Motor neuron (in vitro differentiated cells): ENCODE measurements around the gene TRAPPC2. TPM values are rescaled to one million over a fixed set of nuclear protein-coding genes. Genes with fewer than 3 reads are reported as not detected.
"Not testable (repeated sequence)": the region's sequence is repeated elsewhere in the genome, so short reads cannot be mapped to it uniquely, and the experiment has no call there.

ENCODE experiments used
- ATAC-seq, 8 experiments: fragments of 200-7000 bp; cut with Tn5 transposase; replicated peaks in 6 of 8; 2 replicates each; pipeline ENCODE4 v1.8.0; 2021; ENCODE audit warnings: mild to moderate bottlenecking in 8 of 8, moderate library complexity in 8 of 8
- H3K27ac ChIP-seq, 2 donors: fragments of 250-450 bp; sonication (Bioruptor Pico); 2 replicates each; pipeline ENCODE4 v1.9.0; 2021; ENCODE audit warnings: antibody characterized with exemption in 2 of 2, mild to moderate bottlenecking in 2 of 2, moderate library complexity in 1 of 2
- H3K4me1 ChIP-seq, 2 donors: fragments of 250-450 bp; sonication (Bioruptor Pico); replicated peaks in 1 of 2; 2 replicates each; pipeline ENCODE4 v1.6.1; 2021; ENCODE audit warnings: antibody characterized with exemption in 2 of 2, mild to moderate bottlenecking in 2 of 2, moderate library complexity in 1 of 2
- H3K4me3 ChIP-seq, 5 donors: fragments of 250-450 bp; sonication (Bioruptor Pico); 2 replicates each; pipeline ENCODE4 v1.9.0; 2021; ENCODE audit warnings: antibody characterized with exemption in 5 of 5, mild to moderate bottlenecking in 5 of 5, moderate library complexity in 4 of 5
- whole genome bisulfite sequencing, 10 experiments: fragments of 450-650 bp; shearing (Covaris generic); methylation state at CpG; one replicate each; pipeline ENCODE4 v1.0.0; 2022; 5-methylcytosine and 5-hydroxymethylcytosine counted together
- in situ Hi-C, 9 experiments: fragments of 400-800 bp; cut with MboI; loops; one replicate each; pipeline ENCODE4 v1.15.0; 2021; ENCODE audit warnings: low sequenced_read_pairs in 9 of 9, low pct_unique_long_range_greater_than_20kb in 2 of 9; ENCODE audit not compliant: unreplicated experiment in 9 of 9
- total RNA-seq, 8 experiments: library from RNA; unstranded; fragments of 300-600 nt; gene quantifications; 2 replicates each; pipeline versions ENCODE4 v1.2.3 to v1.2.4, GENCODE V29; 2022

TRAPPC2 gene
- total RNA-seq, 8 experiments from 2014 or later: 10.9 to 66.5 (median 29.4) TPM

DNA sequence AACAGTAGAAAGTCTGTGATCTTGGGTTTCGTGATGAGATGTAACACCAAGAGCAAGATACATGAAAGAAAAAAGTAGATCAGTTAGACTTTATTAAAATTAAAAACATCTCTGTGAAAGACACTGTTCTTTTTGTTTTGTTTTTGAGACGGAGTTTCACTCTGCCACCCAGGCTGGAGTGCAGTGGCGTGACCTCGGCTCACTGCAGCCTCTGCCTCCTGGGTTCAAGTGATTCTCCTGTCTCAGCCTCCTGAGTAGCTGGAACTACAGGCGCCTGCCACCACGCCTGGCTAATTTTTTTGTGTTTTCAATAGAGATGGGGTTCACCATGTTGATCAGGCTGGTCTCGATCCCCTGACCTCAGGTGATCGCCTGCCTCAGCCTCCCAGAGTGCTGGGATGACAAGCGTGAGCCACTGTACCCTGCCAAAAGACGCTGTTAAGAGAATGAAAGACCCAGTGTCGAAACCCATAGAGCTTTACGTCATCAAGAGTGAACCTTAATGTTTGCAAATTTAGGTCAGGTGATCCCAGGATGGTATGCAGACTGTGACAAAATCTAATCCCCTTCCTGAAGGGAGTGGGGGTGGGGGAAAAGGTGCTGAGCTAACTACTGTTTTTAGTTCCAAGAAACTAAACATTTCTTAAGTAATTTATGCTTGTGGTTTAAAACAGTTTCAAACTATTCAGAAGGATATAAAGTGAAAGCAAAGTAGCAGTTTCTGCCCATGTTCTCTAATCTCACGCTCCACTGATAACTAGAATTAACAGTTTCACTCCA, 8.2 kb upstream of the TRAPPC2 start:
- Histone ChIP-seq H3K4me3 (no peak overlapping the region), H3K4me1 (no peaks in the 10 kb centered on the region), H3K27ac (no peak overlapping the region)
- no peak for ATAC-seq
- WGBS, 10 experiments: 83 to 100% (median 95%) methylated on average over 1 to 4 of the region's 13 CpGs; no CpG with 5 or more reads in 3 of the 10 experiments
- in situ Hi-C loops: loop anchor here in 1 of 9 experiments (25.0 kb wide), 1 partner anchor 295 kb away; the partner anchor contains the start of gene GEMIN8

DNA sequence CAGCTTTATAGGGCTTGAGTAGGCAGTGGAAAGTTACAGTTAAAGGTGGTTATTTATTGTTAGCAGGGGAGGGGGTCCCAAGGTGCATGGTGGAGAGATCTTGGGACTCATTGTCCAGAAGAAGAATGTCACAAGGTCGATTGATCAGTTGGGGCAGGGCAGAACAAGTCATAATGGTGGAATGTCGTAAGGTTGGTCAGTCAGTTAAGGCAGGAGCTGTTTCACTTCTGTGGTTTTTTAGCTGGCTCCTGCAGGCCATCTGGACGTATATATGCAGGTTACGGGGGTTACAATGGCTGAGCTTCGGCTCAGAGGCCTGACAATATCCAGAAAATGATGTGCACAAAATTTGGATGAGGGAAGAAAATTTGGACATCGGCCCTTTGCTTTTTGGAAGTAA, 7.3 kb upstream of the TRAPPC2 start:
- no peaks in the 10 kb centered on the region for H3K4me1 ChIP-seq
- WGBS, 10 experiments: 80 to 100% (median 83%) methylated on average over 1 to 6 of the region's 6 CpGs; no CpG with 5 or more reads in 6 of the 10 experiments
- no peak overlapping the region for H3K4me3 ChIP-seq
- ATAC-seq: no peak
- in situ Hi-C loops: loop anchor here in 1 of 9 experiments (25.0 kb wide), 1 partner anchor 296 kb away; the partner anchor contains the start of gene GEMIN8
- H3K27ac ChIP-seq: no peak overlapping the region

DNA sequence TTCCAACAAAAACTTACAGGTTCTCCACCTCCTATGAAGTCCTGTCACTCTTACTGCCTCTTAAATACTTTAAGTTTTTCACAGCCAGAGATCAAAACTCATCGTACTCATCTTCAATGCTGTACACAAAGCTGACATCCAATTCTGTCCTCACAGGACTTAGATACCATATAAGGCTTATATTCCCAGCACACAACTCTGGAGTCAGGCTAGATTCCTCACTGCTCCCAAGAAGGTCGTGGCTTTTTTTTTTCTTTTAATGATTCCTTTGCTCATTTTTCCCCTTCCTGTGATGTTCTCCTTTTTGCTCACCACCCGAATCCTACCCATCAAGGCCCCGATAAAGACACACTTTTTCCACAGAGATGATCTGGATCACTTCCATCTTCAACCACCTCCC, 914 bp downstream of the TRAPPC2 start:
- Histone ChIP-seq H3K4me3 (peak overlapping the region; percentile 78 to 92 (median 88)), H3K27ac (peak overlapping the region; percentile 23 to 91), H3K4me1 (peaks cover 0 to 8% of the 10 kb centered on the region in 2 donors)
- WGBS, 10 experiments: 0 to 22% (median 15%) methylated on average over 2 to 4 of the region's 4 CpGs; no CpG with 5 or more reads in 6 of the 10 experiments
- no peak for ATAC-seq
- in situ Hi-C loops: loop anchor here in 1 of 9 experiments (25.0 kb wide), 1 partner anchor 304 kb away; the partner anchor contains the start of gene GEMIN8

DNA sequence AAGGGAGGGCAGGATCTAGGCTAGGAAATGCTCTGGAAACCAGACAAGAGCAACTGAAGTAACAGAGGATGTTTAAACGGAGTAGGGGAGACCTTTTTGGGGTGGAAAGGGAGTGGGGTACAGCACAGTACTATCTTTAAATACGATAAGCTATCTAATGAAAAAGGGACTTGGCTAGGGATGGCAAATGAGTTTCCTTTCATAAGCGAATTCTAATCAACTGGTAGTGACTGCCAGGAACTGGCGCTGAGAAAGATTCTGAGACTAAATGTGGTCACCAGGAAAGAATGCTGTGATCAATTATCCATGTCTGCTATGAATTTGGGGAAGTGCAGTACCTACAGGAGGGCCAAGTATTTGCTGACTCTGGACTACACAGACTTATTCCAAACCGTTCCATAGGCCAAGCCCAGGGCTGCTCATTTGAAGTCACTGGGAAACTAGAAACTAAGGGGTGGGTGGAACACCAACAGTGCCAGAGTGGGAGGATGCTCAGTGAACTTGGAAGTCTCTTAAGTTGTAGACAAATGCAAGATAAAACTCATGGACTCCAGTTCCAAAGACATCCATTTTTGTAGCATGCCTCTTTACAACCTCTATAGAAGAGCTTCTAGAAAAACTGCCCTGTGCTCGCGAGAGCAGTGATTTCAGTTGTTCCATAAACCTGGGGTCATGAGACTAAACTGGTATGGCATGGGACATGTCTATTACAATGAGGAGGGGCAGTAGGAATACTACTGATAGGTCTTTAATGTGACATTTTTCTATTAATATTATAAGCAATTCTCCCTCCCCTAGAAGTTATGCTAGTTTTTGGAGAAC, 2.0 kb downstream of the TRAPPC2 start:
- Histone ChIP-seq H3K27ac (no peak overlapping the region), H3K4me1 (peaks cover 0 to 8% of the 10 kb centered on the region in 2 donors), H3K4me3 (peak overlapping the region in 1 of 5 donors; percentile 90)
- in situ Hi-C loops: loop anchor here in 1 of 9 experiments (25.0 kb wide), 1 partner anchor 305 kb away; the partner anchor contains the start of gene GEMIN8
- ATAC-seq: peak in 2 of 8 experiments; percentile 3 to 8
- WGBS, 10 experiments: 0 to 77% (median 67%) methylated on average over 1 to 5 of the region's 7 CpGs; no CpG with 5 or more reads in 5 of the 10 experiments

DNA sequence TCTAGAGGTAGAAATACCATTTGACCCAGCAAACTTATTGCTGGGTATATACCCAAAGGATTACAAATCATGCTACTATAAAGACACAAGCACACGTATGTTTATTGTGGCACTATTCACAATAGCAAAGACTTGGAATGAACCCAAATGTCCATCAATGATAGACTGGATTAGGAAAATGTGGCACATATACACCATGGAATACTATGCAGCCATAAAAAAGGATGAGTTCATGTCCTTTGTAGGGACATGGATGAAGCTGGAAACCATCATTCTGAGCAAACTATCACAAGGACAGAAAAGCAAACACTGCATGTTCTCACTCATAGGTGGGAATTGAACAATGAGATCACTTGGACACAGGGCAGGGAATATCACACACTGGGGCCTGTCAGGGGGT, 3.9 kb downstream of the TRAPPC2 start:
- H3K27ac ChIP-seq, ATAC-seq, H3K4me3 ChIP-seq, H3K4me1 ChIP-seq: not testable (repeated sequence)
- in situ Hi-C loops: loop anchor here in 1 of 9 experiments (25.0 kb wide), 1 partner anchor 307 kb away; the partner anchor contains the start of gene GEMIN8
- no CpG with 5 or more reads among the region's 1 CpG for WGBS, 10 experiments

DNA sequence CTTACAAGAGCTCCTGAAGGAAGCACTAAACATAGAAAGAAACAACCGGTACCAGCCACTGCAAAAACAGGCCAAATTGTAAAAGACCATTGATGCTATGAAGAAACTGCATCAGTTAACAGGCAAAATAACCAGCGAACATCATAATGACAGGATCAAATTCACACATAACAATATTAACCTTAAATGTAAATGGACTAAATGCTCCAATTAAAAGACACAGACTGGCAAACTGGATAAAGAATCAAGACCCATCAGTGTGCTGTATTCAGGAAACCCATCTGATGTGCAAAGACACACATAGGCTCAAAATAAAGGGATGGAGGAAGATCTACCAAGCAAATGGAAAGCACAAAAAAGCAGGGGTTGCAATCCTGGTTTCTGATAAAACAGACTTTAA, 7.8 kb downstream of the TRAPPC2 start:
- H3K4me1 ChIP-seq, H3K4me3 ChIP-seq, ATAC-seq, H3K27ac ChIP-seq: not testable (repeated sequence)
- in situ Hi-C loops: loop anchor here in 1 of 9 experiments (25.0 kb wide), 1 partner anchor 311 kb away; the partner anchor contains the start of gene GEMIN8
- WGBS, 10 experiments: 100% methylated on average over 1 to 2 of the region's 2 CpGs; no CpG with 5 or more reads in 6 of the 10 experiments

DNA sequence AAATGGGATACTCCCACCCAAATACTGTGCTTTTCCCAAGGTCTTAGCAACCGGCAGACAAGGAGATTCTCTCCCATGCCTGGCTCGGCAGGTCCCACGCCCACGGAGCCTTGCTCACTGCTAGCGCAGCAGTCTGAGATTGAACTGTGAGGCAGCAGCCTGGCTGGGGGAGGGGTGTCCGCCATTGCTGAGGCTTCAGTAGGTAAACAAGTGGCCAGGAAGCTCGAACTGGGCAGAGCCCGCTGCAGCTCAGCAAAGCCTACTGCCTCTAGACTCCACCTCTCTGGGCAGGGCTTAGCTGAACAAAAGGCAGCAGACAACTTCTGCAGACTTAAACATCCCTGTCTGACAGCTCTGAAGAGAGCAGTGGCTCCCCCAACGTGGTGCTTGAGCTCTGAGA, 9.5 kb downstream of the TRAPPC2 start:
- not testable (repeated sequence) for ATAC-seq, H3K4me1 ChIP-seq, H3K4me3 ChIP-seq
- peak overlapping the region in 1 of 2 donors; percentile 53 for H3K27ac ChIP-seq
- in situ Hi-C loops: loop anchor here in 1 of 9 experiments (25.0 kb wide), 1 partner anchor 312 kb away; the partner anchor contains the start of gene GEMIN8
- 40 to 80% (median 57%) methylated on average over 1 of the region's 9 CpGs; no CpG with 5 or more reads in 7 of the 10 experiments for WGBS, 10 experiments

DNA sequence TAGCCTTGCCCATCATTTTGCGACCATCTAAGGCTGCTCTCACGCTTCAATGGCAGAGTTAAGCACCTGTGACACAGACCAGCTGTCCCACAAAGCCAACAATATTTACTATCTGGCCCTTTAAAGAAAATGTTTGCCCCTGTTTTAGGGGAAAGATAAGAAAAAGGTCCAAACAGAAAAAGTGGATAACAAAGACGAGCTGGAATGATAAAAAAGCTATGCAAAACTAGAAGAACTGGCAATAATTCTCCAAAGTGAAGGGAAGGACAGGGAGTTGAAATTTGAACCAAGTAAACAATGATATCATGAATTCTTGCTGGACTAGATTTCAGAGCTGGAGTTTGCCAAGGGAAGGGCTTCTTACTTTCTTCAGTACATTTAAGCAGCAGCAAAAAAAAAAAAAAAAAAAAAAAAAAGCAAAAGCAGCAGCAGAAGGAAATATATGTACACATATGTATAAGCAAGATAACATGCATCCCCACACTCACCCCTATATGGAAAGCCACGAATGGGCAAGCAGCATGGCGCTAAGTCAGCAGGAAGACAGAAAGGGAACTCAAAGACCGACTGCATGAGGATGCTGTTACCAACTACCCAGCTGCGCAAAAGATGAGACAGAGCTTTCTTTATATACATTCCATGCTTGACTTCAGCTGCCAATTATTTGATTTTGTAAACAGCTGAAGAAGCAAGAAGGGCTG, 12.5 kb downstream of the TRAPPC2 start:
- H3K4me1 ChIP-seq: peaks cover 2 to 11% of the 10 kb centered on the region in 2 donors
- no peak for ATAC-seq
- H3K4me3 ChIP-seq: no peak overlapping the region
- WGBS, 10 experiments: 17 to 100% (median 80%) methylated on average over 1 to 5 of the region's 7 CpGs; no CpG with 5 or more reads in 2 of the 10 experiments
- no peak overlapping the region for H3K27ac ChIP-seq
- in situ Hi-C loops: no loop called here

DNA sequence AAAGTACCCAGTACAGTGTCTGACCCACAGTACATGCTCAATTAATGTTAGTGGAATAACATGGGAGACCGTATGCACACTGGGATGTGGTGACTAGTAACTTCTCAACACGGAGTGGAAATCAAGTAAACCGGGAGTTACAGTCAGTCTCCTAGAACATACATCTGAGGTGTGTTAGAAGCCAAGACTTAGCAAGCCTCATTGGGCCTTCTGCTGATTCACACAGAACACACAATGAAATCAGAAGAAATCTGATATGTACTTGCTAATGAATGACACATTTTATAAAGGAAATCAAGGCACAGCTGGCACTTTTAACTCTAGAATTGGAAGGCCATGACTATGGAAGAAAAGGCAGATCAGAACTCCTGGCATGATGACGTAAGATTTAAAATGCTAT, 13.0 kb downstream of the TRAPPC2 start:
- H3K27ac ChIP-seq: no peak overlapping the region
- in situ Hi-C loops: no loop called here
- WGBS, 10 experiments: 79% methylated on average over 3 of the region's 4 CpGs; no CpG with 5 or more reads in 9 of the 10 experiments
- H3K4me3 ChIP-seq: no peak overlapping the region
- ATAC-seq: no peak
- peaks cover 2 to 11% of the 10 kb centered on the region in 2 donors for H3K4me1 ChIP-seq

DNA sequence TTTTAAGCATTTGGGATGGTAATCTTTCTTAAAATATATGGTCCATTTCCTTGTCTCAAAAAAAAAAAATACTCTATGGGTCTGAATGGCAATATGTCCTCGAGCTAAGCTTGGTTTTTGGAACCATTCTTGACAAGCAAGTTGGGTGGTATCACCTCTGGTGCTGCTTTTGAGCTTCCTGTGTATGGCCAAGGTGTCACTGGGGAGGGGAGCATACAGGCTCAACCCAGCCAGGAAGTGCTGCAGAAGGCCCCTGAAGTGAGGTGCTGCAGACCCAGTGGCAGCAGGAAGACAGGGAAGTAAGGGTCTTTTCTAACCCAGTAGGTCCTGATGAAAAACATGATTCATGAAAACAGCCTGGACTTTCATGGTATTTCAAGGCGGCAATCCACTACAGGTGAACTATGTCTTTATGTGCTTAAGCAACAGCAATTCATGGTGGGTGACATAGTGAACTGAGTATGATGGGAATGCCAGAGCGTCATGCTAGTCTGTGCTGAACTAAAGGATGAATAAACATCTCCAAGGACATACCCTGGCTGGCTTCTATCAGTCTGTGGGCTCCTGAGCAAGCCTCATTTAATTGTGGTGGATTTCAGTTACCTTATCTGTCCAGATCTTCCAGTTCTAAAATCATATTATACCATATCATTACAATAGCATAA, 15.1 kb downstream of the TRAPPC2 start:
- in situ Hi-C loops: no loop called here
- no peak for ATAC-seq
- Histone ChIP-seq H3K27ac (no peak overlapping the region), H3K4me1 (peaks cover 2 to 7% of the 10 kb centered on the region in 2 donors), H3K4me3 (no peak overlapping the region)
- WGBS, 10 experiments: 93 to 100% (median 100%) methylated on average over 1 to 3 of the region's 3 CpGs; no CpG with 5 or more reads in 7 of the 10 experiments

DNA sequence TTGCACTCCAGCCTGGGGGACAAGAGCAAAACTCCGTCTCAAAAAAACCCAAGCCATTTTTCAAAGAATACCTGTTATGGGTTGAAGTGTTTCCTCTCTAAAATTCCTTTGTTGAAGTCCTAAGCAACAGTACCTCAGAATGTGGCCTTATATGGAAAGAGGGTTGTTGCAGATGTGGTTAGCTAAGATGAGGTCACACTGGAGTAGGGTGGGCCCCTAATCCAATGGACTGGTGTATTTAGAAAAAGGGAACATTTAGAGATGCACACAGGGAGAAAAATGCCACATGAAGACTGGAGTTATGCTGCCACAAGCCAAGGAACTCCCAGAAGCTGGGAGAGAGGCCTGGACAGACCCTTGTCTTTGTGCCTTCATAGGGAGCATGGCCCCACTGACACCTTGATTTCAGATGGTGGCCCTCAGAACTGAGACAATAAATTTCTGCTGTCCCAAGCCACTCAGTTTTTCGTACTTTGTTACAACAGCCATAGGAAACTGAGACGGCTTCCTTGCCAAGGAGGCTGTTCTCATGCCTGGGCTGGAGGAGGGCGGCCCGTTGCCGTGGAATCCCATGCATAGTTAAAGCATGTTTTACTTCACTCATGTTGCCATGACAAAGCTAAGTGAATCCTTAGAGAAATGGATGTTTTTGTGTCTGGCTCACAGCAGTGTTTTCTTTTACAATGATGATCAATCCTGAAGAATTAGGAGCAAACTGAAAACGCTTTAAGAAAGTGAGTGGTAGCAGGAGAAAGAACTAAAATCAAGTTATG, 16.5 kb downstream of the TRAPPC2 start:
- Histone ChIP-seq H3K4me3 (no peak overlapping the region), H3K4me1 (peaks cover 2 to 7% of the 10 kb centered on the region in 2 donors), H3K27ac (peak overlapping the region; percentile 78 to 91)
- 0 to 63% (median 35%) methylated on average over 1 to 7 of the region's 7 CpGs; no CpG with 5 or more reads in 6 of the 10 experiments for WGBS, 10 experiments
- peak in 7 of 8 experiments; percentile 64 to 93 (median 88) for ATAC-seq
- in situ Hi-C loops: no loop called here
